HUDEP-2 (cell line): ENCODE data around the gene LCE2A.
"Not testable (repeated sequence)": the region's sequence is repeated elsewhere in the genome, so short reads cannot be mapped to it uniquely, and the experiment has no call there.

Experiments used
- DNase-seq, 76 experiments: peaks; one replicate each; lab custom pipeline; 2025; ENCODE audit not compliant: unreplicated experiment in 76 of 76; lab: John Stamatoyannopoulos, UW

Gene LCE2A, protein sequence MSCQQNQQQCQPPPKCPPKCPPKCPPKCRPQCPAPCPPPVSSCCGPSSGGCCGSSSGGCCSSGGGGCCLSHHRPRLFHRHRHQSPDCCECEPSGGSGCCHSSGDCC

DNA sequence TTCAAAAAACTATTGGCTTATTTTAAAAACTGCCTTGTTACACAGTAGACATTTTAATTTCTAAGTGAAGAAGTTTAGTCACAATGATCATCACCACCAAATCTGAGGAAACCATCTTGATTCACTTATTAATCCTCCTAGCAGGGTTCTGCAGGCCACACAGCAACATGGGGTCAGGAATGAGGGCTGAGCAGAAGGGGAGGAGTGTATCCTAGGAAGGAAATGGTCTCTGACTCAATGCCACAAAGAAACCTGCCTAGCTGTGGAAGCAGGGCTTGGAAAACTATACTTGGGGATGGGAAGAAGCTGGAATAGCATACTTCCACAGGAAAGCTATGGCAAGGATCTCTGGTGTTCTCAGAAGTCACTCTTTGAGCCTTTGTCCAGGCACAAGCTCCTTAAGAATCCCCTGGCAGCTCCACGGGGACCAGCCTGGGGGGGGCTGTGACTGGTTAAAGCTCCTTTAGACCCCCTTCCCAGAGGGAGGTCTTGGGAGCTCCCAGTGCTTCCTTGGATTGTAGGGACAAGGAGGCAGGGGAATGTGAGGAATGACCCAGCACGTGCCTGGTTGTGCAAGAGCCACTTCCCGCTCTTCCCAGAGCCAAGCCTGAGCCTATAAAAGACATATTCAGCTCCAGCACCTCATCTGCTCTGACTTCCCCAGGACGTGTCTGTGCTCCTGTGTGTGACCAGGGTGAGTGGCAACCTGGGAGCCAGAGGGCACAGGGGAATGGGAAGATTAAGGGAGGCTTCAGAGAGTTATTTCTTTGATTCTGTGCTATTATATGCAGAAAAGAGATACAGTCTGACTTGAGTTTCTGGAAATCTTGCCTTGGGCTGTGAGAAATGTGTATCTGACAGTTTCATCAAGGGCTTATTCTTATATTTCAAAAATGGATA lies at the start of gene LCE2A:
LCE2A (plus strand) TSS at position 645 of the 900 bp plus-strand sequence. CDS start 557 bp downstream, outside the sequence.
- no peak for DNase-seq

DNA sequence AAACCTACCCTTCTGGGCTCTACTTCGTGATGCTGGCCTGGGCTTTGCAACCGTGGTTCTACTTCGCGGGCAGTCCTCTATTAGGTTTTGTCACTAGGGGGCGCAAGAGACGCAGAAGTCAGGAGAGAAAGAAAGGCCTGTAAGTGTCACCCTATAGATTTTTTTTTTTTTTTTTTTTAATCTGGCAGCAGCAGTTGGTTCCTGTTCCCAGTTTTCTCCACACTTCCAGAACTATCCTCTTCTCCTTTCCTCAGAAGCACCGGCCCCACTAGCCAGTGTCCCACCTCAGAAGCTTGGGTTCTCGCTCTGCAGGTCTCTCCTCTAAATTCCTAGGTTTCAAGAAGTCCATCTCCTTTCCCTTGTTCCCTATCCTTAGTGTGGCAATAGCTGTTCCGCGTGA lies 44.0 kb upstream of the LCE2A start:
- DNase-seq = peak in 58 of 76 experiments; percentile 1 to 80 (median 32)

DNA sequence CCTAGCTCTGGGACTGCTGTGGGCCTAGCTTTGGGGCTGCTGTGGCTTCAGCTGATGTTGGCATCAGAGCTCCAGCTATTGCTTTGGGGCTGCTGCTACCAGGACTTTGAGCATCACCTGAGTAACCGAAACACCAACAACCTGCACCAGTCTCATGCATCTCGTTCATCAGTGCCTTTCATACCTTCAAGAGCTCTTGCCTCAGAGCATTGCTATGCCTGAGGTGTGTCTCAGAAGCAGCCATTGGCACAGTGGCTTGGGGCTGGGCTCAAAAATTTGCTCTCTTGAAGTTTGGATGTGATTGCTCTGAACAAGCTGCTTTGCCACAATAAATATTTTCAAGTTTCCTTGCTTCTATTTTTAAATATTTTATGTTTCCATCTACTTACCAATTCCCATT lies 41.7 kb upstream of the LCE2A start:
- no peak for DNase-seq

DNA sequence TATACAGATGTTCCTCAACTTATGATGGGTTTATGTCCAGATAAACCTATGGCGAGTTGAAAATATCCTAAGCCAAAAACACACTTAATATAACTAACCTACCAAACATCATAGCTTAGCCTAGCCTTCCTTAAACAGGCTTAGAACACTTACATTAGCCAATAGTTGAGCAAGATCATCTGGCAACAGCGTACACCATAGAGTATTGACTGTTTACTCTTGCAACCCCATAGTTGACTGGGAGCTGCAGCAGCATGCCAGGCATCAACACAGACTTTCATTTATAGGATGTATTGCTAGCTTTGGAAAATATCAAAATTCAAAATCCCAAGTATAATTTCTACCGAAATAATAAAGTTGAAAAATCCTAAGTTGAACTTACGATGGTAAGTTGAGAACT lies 40.5 kb upstream of the LCE2A start:
- DNase-seq = no peak

DNA sequence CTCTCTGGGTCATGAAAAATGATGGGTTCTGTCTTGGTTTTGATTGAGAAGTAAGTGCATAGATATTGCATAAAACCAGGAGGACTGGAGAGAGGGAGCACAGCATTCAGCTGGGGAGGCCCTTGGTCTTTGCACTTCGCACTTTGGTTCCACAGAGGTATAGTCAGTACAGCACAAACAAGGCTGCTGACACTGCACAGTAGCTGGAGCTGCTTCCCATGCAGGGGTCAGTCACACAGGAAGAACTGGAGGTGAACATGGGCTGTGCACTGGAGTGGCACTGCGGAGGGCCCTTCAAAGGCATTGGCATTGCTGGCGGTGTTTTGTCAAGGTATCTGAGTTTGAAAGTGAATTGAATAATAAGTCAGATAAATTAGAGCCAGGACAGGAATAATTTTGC lies 39.5 kb upstream of the LCE2A start:
- DNase-seq = no peak

DNA sequence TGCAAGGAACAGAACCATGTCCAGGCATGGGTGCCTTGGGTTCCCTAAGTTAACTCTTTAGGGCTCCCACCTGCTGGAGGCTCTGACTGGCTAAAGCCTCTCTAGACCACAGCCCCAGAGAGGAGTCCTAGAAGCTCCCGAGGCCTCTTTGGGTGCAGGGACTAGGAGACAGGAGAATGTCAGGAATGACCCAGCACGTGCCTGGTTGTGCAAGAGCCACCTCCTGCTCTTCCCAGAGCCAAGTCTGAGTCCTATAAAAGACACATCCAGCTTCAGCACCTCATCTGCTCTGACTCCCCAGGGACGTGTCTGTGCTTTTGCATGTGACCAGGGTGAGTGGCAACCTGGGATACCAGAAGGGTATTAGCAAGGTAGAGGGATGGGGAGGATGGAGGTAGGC lies 35.0 kb upstream of the LCE2A start, which contains the start of gene LCE2D:
LCE2D (plus strand) TSS at position 283 of the 400 bp plus-strand sequence. CDS start 726 bp downstream, outside the sequence.
- DNase-seq = no peak

DNA sequence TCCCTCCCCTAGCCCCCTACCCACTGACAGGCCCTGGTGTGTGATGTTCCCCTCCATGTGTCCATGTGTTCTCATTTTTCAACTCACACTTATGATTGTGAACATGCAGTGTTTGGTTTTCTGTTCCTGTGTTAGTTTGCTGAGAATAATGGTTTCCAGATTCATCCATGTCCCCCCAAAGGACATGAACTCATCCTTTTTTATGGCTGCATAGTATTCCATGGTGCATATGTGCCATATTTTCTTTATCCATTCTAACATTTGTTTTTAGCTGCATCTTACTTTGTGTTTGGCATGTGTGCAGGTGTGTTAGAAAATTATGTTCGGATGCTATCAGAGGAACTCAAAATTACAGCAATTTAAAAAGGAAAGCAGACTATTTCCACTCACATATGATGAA lies 32.0 kb upstream of the LCE2A start:
- DNase-seq = not testable (repeated sequence)

DNA sequence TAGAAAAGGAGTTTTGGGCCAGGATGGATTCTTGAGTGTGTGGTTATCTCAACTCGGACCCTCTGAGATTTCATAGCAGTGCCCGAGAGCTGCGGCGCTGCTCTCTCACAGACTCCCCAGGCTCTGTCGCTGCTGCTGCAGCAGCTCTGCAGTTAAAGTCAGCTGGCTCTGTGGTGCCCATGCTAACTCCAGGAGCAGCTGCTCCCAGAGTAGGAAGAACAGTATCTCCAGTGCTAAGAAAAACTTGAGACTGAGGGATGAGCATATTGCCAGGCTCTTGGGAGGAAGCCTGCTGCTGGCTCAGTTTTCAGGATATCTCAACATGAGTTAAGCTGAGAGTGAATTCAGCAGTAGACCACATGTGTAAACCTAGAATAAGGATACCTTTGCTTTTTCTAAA lies 30.5 kb upstream of the LCE2A start:
- no peak for DNase-seq

DNA sequence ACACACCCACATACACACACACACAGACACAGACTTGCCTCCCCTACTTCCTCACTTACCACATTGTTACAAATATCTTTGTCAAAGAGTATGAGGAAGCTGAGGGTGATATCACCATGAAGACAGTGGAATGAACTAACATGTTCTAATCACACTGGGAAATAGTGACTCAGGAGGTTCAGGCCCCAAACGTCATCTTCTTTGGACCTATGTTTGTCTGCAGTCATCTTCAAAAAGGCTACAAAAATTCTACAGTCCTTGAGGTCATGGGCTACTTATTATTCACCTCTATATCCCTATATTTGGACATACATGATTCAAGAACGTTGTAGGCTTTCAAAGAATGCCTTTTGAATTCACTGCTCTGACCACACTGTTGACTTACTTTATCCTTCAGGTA lies 25.1 kb upstream of the LCE2A start:
- DNase-seq = no peak

DNA sequence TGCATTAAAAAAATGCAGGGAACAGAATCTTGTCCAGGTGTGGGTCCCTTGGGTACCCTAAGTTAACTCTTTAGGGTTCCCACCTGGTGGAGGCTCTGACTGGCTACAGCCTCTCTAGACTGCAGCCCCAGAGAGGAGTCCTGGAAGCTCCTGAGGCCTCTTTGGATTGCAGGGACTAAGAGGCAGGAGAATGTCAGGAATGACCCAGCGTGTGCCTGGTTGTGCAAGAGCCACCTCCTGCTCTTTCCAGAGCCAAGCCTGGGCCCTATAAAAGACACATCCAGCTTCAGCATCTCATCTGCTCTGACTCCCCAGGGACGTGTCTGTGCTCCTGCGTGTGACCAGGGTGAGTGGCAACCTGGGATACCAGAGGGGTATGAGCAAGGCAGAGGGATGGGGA lies 23.2 kb upstream of the LCE2A start, which contains the start of gene LCE2C:
LCE2C (plus strand) TSS at position 297 of the 400 bp plus-strand sequence. CDS start 737 bp downstream, outside the sequence.
- not testable (repeated sequence) for DNase-seq

DNA sequence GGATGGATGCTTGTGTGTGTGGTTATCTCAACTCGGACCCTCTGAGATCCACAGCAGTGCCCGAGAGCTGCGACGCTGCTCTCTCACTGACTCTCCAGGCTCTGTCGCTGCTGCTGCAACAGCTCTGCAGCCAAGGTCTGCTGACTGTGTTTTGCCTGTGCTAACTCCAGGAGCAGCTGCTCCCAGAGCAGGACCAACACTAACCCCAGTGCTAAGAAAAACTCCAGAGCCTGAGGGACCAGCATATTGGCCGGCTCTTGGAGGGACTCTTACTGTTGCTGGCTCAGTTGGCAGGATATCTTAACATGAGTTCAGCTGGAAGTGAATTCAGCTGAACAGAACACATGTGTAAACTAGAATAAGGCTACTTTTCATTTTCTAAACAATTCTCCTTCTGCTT lies 18.7 kb upstream of the LCE2A start:
- no peak for DNase-seq

DNA sequence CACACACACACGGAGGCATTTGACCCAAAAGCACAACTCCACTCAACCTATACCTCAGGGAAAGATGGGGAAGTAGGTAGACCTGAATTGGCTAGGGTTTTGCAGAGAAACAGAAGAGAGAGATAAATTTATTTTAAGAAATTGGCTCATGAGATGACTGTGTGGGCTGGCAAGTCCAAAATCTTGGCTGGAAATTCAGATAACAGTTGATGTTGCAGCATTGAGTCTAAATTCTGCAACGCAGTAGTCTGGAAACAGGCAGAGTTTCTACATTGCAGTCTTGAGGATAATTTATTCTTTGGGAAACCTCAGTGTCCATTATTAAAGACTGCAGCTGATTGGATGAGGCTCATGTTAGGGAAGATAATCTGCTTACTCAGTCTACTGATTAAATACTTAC lies 16.5 kb upstream of the LCE2A start:
- DNase-seq = no peak

DNA sequence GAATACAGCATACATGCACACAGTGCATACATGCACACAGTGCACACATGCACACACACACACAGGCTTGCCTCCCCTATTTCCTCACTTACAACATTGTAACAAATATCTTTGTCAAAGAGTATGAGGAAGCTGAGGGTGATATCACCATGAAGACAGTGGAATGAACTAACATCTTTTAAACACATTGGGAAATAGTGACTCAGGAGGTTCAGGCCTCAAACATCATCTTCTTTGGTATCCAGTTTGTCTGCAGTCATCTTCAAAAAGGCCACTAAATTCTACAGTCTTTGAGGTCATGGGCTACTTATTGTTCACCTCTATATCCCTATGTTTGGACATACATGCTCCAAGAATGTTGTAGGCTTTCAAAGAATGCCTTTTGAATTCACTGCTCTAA lies 14.3 kb upstream of the LCE2A start:
- no peak for DNase-seq

DNA sequence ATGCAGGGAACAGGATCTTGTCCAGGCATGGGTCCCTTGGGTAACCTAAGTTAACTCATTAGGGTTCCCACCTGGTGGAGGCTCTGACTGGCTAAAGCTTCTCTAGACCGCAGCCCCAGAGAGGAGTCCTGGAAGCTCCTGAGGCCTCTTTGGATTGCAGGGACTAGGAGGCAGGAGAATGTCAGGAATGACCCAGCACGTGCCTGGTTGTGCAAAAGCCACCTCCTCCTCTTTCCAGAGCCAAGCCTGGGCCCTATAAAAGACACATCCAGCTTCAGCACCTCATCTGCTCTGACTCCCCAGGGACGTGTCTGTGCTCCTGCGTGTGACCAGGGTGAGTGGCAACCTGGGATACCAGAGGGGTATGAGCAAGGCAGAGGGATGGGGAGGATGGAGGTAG lies 12.3 kb upstream of the LCE2A start, which contains the start of gene LCE2B:
LCE2B (plus strand) TSS at position 301 of the 400 bp plus-strand sequence. CDS start 721 bp downstream, outside the sequence.
- DNase-seq = not testable (repeated sequence)

DNA sequence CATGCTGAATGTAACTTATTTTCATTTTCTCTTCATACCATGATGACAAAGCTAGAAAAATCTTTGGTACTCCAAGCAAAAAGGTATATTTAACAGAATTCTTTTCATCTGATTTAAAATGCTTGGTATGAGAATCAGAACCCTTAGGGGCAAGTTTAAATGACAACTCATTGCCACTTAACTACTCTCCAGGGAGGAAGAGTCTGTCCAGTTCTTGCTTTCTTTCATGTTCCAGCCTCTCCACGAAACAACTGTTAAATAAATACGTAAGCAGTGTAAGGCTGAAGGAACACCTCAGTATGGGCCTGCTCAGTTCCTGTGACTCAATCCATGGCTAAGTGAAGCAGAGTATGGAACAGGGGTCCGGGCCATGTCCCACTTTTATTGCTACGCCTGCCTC lies 1.6 kb downstream of the LCE2A start:
- DNase-seq = no peak

DNA sequence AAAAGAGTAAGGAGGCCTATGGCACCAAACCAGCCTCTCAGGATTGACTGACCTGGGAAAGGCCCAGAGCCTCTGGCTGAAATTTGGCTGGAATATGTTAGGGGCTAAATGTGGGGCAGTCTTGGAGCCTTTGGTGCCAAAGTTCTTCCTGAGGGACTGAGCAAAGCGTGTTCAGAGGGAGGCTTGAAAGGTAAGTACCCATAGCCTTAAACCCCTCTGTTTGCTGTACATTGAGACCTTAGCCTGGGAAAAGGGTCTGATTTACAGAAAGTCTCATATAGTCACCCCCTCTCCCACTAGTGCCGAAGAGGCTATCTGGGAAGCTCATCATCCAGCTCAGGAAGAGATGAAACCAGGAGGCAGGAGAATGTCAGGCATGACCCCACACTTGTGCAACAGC lies 9.7 kb downstream of the LCE2A start, which contains the start of gene LCE4A:
LCE4A (plus strand) TSS at position 301 of the 400 bp plus-strand sequence. CDS start 916 bp downstream, outside the sequence.
- no peak for DNase-seq

DNA sequence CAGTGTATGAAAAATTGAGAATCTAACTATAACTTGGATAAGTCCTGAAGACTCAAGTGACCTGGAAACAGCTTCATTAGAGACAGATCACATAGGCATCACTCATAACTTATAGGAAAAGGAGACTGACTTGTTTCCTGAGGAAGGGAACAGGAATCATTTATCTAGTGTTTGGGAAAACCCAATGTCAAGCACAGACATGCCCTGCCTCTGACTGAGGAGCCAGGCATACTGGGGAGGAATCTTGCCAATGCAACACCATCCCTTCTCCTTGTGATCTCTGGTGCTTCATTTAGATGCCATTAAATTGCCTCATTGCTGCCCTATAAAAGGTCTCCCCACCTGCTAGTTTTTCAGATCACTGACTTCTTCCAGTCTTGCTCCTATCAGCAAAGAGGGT lies 20.1 kb downstream of the LCE2A start:
- DNase-seq = no peak

DNA sequence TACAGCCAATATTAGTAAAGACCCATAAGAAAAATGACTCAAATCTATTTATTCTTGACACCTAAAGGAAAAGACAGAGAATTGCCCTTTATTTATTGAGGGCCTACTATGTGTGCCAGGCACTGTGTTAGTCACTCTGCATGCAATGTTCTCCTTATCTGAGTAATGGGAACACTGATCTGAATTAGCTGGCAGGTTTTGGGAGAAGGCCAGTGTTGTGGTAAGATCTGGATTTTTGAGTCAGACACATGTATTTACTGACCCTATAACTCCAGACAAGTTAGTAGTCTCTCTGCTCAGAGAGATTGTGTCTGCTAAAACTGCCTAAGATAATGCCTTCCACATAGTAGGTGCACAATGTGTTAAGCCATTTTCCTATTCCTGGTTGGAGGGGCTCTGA lies 27.1 kb downstream of the LCE2A start:
- DNase-seq = peak in 1 of 76 experiments; percentile 1

DNA sequence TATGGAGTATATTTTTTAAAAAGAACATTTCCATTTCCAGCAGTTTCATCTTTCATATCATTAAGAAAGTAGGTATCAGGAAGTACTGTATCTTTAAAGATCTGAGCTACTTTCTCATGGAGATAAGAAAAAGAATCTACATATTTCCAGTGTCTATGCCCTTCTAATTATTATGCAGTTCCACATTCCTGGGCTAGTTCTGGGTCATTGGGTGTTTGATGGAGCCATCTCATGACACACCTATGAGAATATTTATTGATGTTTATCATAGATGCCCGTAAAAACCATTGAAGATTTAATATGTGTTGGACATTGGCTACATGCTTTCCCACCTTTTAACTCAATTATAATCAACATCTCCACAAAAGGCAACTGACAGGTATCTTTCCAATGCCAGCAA lies 30.8 kb downstream of the LCE2A start:
- no peak for DNase-seq

DNA sequence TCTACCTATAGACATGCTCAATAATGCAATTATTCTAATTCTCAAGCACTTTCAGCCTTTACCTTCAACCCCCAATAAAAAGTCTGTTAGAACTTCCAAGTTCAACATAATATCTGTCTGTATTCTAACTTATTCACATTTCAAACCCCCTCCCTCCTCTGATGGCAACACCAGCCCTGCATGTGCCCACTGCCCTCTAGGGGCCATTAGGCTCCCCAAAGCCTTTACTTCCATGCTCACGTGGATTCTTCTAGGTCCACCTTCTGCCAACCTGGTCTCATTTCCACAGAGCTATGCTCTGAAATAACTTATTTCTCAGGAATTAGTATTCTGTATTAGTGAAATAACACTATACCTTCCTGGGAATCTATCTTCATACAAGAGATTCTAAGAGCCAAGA lies 37.5 kb downstream of the LCE2A start:
- DNase-seq = peak in 1 of 76 experiments; percentile 2

DNA sequence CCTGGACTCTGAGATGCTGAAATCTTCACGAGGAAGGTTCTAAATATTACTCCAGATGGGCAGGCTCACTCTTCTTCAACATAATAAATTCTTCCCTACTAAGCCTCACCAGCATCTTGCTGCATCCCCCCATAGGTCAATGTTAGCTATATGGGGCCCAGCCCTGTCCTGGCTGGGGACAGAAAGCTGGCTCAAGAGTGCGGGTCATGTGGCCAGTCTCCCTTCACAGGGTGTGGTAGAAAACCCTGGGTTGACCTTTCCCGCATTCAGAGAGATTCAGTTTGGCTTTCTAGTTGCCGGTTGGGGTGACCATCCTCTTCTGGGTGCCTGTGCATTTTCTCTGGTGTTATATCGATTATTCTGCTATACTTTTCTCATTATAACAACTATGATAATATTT lies 39.9 kb downstream of the LCE2A start:
- DNase-seq = no peak

DNA sequence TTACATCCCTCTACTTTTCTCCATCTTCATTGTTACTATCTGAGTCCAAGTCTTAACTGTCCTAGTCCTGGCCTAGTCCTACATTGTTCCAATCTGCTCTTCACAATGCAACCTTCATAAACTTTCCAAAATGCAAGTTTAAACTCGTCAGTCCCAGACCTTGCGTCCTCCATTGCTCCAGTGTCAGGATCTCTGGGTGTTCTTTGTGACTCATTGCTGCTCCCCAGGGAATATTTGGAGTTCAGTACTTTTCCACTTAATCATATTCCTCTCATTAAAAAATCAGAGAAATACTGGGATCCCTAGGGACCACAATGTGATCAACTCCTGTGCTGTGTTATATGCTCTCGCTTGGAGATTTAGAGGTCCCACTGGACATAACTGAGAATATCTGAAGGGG lies 41.7 kb downstream of the LCE2A start:
- DNase-seq = no peak
